Right kidney (tissue), 9 donors: Measurements from ENCODE around the gene RPS6KC1.
A peak's percentile ranks its signal among the peaks of the same experiment; 100 is the strongest.
"Not testable (repeated sequence)": the region's sequence is repeated elsewhere in the genome, so short reads cannot be mapped to it uniquely, and the experiment has no call there.

Source experiments
- DNase-seq: peaks from one replicate; pipeline ENCODE4 v3.0.0-alpha.2; 2016
- long read RNA-seq, 8 donors: transcript quantifications; one replicate each; lab custom pipeline, GENCODE V29; 2026

RPS6KC1 gene, protein sequence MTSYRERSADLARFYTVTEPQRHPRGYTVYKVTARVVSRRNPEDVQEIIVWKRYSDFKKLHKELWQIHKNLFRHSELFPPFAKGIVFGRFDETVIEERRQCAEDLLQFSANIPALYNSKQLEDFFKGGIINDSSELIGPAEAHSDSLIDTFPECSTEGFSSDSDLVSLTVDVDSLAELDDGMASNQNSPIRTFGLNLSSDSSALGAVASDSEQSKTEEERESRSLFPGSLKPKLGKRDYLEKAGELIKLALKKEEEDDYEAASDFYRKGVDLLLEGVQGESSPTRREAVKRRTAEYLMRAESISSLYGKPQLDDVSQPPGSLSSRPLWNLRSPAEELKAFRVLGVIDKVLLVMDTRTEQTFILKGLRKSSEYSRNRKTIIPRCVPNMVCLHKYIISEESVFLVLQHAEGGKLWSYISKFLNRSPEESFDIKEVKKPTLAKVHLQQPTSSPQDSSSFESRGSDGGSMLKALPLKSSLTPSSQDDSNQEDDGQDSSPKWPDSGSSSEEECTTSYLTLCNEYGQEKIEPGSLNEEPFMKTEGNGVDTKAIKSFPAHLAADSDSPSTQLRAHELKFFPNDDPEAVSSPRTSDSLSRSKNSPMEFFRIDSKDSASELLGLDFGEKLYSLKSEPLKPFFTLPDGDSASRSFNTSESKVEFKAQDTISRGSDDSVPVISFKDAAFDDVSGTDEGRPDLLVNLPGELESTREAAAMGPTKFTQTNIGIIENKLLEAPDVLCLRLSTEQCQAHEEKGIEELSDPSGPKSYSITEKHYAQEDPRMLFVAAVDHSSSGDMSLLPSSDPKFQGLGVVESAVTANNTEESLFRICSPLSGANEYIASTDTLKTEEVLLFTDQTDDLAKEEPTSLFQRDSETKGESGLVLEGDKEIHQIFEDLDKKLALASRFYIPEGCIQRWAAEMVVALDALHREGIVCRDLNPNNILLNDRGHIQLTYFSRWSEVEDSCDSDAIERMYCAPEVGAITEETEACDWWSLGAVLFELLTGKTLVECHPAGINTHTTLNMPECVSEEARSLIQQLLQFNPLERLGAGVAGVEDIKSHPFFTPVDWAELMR
- long read RNA-seq, donor 1, full-length matches to known transcripts: 1 of 1 reads
- long read RNA-seq, donor 1, partial matches to known transcripts: 0 of 1 reads
- long read RNA-seq, donor 1, other reads (novel, unspliced or antisense): 0 of 1 reads
- long read RNA-seq, donor 2, full-length matches to known transcripts: 2 of 7 reads
- long read RNA-seq, donor 2, partial matches to known transcripts: 5 of 7 reads
- long read RNA-seq, donor 2, other reads (novel, unspliced or antisense): 0 of 7 reads
- long read RNA-seq, donor 3, full-length matches to known transcripts: 2 of 2 reads
- long read RNA-seq, donor 3, partial matches to known transcripts: 0 of 2 reads
- long read RNA-seq, donor 3, other reads (novel, unspliced or antisense): 0 of 2 reads
- long read RNA-seq, donor 4, partial matches to known transcripts: 5 of 5 reads
- long read RNA-seq, donor 4, other reads (novel, unspliced or antisense): 0 of 5 reads
- long read RNA-seq, donor 5, full-length matches to known transcripts: 4 of 4 reads
- long read RNA-seq, donor 5, partial matches to known transcripts: 0 of 4 reads
- long read RNA-seq, donor 5, other reads (novel, unspliced or antisense): 0 of 4 reads
- long read RNA-seq, donor 6, full-length matches to known transcripts: 1 of 1 reads
- long read RNA-seq, donor 6, partial matches to known transcripts: 0 of 1 reads
- long read RNA-seq, donor 6, other reads (novel, unspliced or antisense): 0 of 1 reads
- long read RNA-seq, donor 7, full-length matches to known transcripts: 3 of 8 reads
- long read RNA-seq, donor 7, partial matches to known transcripts: 5 of 8 reads
- long read RNA-seq, donor 7, other reads (novel, unspliced or antisense): 0 of 8 reads
- long read RNA-seq, donor 8, full-length matches to known transcripts: 6 of 6 reads
- long read RNA-seq, donor 8, partial matches to known transcripts: 0 of 6 reads
- long read RNA-seq, donor 8, other reads (novel, unspliced or antisense): 0 of 6 reads

DNA sequence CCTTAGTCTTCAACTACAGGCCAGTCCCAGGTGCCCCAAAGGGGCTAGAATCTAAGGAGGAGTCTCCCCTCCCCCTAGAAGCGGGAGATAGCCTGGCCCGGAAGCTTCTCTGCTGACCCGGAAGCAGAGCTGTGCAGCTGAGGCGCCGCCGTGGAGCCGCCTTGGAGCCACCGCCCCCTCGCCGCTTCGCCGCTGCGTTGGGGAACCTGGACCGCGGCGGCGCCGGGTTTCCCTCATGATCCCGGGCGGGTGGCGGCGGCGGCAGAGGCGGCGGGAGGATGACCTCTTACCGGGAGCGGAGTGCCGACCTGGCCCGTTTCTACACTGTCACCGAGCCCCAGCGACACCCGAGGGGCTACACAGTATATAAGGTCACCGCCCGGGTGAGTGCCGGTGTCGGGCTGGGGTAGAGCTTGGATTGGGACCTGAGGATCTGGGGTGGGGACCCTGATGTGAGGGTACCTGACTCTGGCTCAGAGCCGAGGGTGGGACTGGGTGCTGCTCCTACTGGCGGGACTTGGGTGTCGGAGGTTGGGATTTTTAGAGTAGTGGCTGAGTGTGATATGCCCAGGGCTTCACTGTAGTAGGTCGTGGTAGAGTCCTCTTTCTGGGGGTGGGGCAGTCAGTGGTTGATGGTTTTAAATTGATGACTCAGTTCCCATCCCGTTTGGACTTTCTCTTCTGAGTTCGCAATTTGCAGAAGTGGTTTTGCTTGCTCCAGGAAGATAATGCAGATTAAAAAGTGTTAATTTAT is at the start of gene RPS6KC1:
RPS6KC1 (plus strand) TSS at position 115 of the 754 bp plus-strand sequence; CDS start at position 279, 164 bp downstream.
- DNase-seq: peak; percentile 84

DNA sequence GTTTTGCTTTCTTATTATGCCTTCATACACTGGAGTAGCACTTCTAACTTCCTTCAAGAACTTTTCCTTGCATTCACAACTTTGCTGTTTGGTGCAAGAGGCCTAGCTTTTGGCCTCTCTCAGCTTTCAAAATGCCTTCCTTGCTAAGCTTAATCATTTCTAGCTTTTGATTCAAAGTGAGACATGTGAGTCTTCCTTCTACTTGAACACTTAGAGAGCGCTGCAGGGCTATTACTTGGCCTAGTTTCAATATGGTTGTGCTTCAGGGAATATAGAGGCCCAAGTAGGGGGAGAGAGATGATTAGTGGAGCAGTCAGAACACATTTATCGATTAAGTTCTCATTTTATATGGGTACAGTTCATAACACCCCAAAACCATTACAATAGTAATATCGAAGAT is 47.8 kb upstream of the RPS6KC1 start:
- DNase-seq: no peak

DNA sequence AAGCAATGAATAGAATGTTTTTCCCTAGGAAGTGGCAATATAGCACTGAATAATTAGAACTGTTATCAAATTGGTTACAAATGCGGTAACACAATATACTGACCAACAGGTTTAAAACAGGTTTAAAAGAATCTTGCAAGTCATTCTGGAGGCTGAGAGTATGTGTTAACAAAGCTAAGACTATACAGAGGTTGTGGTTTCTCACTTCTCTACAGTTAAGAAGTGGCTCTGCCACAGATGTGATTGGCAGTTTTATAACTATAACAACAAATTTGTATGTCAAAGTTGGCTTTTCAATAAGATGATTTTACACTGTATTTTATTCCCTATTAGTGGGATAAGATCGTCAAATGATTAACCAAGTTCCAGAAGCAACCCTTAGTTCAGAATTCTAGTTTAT is 42.5 kb upstream of the RPS6KC1 start:
- no peak for DNase-seq

DNA sequence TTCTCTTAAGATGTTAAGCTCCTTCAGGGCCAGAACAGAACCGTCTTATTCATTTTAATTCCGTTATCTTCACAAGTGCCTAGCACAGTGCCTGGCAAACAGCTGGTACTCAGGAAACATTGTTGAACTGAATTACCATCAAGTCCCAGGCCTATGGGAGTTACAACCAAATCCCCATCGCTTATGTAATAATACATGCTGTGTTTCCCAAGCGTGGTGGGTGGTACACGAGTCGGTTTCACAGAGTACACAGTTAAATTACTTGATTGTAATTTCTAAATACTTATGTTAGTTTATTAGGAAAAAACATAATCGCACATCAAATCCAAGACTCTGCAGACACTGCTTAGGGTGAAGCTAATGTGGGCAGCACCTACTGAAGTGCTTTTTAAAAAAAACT is 36.4 kb upstream of the RPS6KC1 start:
- no peak for DNase-seq

DNA sequence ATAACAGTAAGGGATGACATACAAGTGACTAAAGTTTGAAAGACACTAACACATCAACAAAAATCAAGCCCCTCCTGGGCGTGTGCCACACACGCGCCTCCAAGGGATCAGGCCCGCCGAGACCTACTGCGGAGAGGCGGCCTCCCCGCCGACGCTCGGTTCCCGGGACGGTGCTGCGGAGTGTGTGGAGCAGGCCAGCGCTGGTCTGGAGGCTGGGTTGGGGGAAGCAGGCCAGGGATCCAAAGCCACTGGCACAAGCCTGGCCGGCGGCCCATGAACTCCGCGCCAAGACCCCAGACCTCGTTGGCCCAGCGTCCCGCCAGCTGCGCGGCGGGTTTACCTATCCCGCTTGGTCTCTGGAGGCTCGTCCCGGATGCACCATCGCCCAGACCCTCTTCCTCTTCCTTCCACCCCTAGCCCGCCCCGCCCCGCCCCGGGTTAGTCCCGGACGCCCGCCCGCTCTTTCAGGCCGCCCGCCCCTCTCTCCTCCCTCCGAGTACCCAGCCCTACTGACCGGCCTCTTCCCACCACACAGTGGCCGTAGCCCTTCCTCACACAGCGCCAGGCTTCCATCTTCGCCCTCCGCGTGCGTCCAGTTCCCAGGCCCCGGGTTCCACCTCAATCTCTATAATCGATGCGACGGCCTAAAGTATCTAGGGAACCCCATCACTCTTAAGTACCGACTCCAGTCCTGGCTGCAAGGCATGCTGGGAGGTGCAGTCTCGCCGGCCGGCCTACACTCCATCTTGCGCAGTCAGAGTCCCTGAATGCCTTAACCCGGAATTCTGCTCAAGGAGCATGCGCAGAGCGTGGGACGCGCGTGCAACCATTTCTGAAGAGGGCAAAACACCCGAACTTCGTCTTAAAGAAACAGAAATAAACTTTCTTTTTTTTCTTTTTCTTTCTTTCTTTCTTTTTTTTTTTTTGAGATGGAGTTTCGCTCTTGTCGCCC is 35.7 kb upstream of the RPS6KC1 start, which contains the start of gene ANGEL2:
ANGEL2 (minus strand) TSS at position 769 of the 952 bp plus-strand sequence; CDS start at position 573, 196 bp downstream.
- DNase-seq: peak; percentile 98

DNA sequence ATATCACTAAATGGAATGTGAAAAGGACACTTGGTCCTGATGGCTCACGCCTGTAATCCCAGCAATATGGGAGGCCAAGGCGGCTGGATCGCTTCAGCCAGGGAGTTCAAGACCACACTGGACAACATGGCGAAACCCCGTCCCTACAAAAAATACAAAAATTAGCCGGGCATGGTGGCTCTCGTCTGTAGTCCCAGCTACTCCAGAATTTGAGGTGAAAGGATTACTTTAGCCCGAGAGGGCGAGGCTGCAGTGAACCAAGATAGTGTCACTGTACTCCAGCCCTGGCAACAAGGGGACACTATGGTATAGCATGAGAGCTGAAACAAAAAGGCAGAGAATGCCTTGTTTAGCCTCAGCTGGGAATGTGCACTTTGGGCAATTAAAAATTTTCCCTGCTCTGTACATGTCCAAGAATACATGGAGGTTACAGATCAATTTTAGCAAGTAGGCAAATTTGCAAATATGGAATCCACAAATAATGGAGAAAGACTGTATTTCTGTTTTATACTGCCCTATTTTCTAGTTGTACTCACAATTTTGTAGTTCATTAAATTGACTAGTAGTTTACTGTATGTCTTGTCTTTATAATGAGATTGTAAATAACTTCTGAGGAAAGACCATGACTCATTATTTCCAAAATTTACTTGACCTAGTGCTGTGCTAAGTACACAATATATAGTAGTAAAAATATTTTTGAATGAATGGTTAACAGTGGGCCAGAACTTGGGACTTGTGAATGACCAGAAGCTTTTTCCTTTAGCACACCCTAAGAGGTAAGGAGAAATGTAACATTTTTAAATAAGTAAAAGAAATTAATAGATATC is 33.4 kb upstream of the RPS6KC1 start:
- DNase-seq: no peak

DNA sequence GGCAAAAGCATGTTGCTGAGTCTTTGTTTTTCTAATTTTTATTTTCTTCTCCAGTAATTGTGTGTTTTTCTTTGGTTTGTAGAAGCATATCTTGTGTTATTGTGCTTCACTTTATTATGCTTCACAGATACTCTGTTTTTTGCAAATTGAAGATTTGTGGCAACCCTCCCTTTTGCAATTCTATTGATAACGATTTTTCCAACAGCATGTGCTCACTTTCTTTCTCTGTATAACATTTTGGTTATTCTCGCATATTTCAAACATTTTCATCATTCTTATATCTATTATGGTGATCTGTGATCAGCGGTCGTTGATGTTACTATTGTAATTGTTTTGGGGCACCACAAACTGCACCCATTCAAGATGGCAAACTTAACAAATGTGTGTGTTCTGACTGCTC is 31.6 kb upstream of the RPS6KC1 start:
- DNase-seq: no peak

DNA sequence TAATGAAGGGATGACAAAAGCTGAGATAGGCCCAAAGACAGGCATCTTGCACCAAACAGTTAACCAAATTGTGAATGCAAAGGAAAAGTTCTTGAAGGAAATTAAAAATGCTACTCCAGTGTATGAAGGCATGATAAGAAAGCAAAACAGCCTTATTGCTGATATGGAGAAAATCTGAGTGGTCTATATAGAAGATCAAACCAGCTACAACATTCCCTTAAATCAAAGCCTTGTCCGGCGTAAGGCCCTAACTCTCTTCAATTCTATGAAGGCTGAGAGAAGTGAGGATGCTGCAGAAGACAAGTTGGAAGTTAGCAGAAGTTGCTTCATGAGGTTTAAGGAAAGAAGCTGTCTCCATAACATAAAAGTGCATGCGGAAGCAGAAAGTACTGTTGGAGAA is 31.0 kb upstream of the RPS6KC1 start:
- DNase-seq: no peak

DNA sequence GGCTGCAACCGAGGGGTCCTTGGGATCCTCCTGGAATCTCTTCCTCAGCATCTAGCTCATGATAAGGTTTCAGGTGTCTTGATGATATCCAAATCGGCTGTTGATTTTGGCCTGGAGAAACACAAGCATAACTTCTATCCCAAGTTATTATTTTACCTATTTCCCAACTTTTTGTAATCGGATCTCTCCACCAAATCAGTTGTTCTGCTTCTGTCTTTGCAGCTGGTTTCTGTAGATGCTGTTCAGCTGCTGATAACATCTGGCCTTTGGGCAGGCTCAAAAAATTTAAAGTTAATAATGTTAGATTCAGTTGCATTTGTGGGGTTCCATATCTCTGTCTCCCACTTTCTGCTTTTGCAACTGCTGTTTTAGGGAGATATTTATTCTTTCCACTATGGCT is 24.0 kb upstream of the RPS6KC1 start:
- not testable (repeated sequence) for DNase-seq

DNA sequence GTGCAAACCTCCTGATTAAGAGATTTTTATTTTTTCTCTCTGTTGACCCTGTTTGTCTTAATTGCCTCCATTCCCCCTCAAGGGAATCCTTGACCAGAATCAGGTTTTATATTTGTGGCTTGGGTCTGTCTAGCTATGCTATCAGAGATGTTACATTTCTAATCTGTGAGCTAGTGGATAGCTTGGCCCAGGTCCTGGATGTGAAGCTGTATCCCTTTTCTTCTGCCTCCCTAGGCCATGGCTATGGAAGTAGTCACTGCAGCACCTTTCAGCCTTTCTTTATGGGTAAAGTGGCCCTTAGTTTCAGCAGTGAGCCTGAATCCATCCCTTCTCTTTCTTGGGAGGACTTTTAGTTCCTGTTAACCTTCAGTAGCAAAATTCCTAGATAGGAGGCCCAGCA is 18.4 kb upstream of the RPS6KC1 start:
- DNase-seq: no peak

DNA sequence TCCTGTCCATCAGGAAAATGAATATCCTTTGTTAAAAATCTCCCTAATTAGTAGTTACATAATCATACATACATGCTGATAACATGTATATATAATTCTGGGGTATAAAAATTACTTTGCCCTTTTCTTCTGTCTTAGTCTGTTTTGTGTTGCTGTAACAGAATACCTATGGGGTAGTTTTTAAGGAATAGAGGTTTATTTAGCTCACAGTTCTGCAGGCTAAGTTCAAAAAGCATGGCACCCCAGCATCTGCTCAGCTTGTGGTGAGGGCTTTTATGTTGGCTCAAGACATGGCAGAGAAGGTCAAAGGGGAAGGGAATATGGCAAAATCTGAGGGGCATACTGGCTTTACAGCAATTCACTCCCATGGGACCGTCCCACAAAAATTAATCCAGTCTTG is 16.3 kb upstream of the RPS6KC1 start:
- no peak for DNase-seq

DNA sequence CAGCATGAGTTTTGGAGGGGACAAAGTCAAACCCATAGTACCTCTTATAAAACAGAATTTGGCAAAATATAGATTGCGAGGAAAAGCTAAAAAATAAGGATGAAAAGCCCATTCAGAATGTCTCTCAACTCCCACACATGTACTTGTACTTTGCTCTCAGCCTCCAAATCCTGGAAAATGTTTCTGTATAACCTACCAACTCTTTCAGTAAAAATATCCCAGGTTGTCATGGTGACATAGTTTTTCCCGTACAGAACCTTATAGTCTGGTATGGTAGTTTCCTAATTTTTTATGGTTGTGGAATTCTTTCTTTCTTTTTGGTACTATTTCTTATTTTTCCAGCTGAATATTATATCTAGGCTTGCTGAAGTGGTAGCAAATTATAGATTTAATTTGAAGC is 15.5 kb upstream of the RPS6KC1 start:
- no peak for DNase-seq

DNA sequence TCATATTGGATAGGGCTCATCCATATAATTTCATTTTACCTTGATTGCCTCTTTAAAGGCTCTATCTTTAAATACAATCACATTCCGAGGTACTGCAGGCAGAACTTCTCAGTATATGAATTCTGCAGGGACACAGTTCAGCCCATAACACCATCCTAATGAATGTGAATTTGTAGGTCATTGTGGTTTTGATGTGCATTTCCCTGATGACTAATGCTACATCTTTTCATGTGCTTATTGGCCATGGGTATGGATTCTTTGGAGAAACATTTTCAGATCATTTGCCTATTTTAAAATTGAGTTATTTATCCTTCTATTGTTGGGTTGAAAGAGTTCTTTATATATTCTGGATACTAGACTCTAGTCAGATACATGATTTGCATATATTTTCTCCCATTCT is 9.6 kb upstream of the RPS6KC1 start:
- no peak for DNase-seq

DNA sequence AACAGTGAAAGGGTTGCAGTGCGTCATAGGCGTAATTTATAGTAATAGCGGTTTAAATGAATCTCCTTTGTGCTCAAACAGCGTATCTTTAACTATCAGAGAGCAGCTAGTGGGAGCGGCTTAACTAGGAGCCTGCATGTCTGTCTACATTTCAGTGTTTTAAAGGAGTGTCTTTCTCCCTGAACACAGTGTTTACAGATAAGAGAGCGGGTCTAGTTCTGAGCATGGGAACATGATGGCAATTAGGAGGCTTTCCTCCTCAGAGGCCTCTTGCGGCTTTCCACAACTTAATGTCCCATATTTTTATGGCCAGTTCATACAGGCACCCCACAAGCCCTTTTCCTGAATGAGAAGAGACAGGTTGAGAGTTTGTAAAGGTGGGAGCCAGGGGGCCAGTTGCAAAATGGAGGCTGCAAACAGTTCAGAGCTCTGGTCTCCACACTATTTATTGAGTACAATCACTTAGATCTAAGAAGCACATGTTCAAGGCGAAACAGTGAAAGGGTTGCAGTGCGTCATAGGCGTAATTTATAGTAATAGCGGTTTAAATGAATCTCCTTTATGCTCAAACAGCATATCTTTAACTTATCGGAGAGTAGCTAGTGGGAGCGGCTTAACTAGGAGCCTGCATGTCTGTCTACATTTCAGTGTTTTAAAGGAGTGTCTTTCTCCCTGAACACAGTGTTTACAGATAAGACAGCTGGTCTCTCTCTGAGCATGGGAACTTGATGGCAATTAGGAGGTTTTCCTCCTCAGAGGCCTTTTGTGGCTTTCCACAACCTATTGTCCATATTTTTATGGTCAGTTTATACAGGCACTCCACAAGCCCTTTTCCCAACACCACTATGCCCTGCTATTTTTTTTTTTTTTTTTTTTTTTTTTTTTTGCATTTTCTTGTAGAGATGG is 5.5 kb upstream of the RPS6KC1 start:
- DNase-seq: not testable (repeated sequence)

DNA sequence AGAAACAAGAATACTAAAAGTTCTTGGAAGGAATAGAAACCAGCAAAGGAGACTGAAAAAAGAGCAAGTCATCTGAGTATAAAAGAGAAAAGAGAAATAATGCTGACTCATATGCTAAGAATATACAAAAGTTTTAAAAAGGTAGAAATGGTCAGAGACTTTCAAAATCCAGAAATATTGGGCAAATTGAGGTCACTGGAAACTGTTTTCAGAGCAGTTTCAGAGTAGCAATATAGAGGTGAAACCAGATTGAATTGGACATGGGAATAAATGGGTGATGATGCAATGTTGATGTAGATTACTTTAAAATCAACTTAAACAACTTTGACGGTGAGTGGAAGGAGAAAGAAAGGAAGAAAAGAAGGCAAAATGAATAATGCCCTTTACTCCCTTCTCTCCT is 1.8 kb upstream of the RPS6KC1 start:
- DNase-seq: no peak

DNA sequence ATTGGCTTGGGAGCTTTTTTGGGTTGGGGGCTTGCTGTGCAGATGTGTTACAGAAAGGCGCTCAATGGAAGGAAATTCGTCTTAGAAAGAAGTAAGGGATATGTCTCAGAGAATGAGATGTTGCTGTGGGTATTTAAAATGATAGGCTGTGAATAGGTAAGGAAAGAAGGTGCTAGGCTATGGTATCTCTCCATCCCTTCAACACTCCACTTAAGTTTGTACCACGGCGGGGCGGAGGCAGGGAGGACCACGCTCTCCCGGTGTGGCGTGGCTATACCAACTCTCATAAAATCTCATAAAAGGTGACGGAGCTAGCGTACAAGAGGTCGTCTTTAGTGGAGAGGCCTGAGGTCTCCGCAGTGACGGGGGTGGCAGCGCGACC is 305 bp upstream of the RPS6KC1 start:
- no peak for DNase-seq

DNA sequence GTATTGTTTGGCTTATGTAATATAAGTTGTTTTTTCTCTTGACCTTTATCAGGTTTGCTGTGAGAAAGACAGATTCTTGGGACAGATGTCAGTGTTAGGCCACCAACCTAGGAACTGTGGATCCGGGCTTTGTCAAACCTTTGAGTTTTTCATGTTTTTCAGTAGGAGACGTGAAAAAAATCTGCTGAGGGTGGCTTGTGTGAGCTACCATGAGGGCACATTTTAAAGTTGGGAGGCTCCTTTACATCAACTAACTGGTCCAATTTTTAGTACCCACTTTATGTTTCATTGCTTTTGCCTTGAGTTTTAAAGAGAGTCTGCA is 801 bp downstream of the RPS6KC1 start:
- DNase-seq: no peak
